ENCODE results near the gene ELFN2.
A peak's percentile ranks its signal among the peaks of the same experiment; 100 is the strongest.

Gene ELFN2

DNA sequence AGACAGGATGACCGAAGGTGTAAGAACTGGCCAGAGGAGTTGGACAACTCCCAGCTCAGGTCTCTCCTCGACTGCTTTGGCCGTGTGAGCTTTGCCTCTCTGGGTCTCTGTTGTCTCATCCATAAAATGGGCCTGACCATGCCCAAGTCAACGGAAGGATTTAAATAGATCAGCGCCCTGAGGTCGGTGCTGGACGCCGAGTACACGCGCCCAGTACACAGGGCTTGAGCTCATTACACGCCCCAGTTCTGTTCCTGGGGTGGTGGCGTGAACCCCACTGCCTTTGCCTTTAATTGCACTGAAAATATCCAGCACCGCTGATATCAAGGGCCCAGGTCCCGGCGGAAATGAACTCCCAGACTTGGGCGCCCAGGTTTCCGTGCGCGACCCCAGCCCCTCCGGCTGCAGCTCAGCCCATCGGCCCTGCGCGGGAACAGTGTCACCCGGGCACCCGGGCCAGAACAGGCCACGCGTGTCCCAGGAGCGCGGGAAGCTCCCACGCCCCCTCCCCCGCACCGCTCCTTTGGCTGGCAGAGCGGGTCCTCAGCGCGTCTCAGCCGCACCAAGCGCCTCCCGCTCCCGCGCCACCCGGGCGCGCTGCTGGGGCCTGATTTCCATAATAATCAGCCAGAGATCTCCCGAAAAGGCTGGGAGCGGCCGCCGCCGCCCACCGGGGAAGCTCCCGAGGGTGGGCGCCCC lies 102.8 kb downstream of the ELFN2 start:
- TF ChIP-seq FOXM1 (IDR thresholded peaks at IDR 0.05; ENCODE audit: borderline replicate concordance, low read depth) (no peak), YY1 (IDR thresholded peaks at IDR 0.05; ENCODE audit: low read depth) (no peak), ZBTB7A (IDR thresholded peaks at IDR 0.05; ENCODE audit: low read depth) (no peak)

DNA sequence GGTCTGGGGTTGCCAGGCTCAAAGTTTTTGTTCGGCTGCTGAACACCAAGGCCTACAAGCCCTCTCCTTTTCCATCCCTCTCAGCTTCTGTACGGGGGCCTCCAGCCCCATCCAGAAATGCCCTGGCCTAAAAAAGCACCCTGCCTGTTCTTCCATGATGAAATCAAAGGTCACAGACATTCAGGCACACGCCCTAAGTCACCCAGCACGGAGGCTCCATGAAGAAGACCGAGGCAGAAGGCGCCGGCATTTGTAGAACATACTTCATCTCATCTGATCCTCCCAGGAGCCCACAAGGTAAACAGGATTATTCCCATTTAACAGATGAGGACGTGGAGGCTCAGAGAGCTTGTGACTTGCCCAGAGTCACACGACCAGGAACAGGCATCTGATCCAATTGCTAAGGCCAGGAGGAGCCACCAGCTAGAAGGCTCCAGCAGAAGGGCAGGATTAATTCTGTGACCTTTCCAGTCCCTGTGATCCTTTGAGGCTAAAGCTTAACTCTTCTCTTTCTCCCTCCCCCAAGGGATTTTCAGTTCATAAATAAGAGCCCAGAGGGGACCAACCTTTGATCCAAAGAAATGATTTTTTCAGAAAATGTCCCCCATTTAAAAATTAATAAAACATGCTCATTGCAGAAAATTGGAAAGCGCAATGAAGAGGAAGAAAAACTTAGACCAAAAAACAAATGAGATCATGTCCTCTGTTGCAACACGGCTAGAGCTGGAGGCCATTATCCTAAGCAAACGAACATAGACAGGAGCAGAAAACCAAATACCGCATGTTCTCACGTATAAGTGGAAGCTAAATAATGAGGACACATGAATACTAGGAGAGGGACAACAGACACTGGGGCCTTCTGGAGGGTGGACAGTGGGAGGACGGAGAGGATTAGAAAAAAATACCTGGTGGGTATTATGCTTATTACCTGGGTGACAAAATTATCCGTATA lies 106.3 kb downstream of the ELFN2 start:
- TF ChIP-seq CEBPB (IDR thresholded peaks at IDR 0.05) (no peak), FOXM1 (IDR thresholded peaks at IDR 0.05; ENCODE audit: borderline replicate concordance, low read depth) (no peak), YY1 (IDR thresholded peaks at IDR 0.05; ENCODE audit: low read depth) (no peak), TAF1 (IDR thresholded peaks at IDR 0.05; ENCODE audit: low read depth) (no peak), RAD21 (IDR thresholded peaks at IDR 0.05; ENCODE audit: low read depth) (no peak), TCF12 (IDR thresholded peaks at IDR 0.05; ENCODE audit: low read depth) (no peak), NFIC (IDR thresholded peaks at IDR 0.05) (no peak), EGR1 (IDR thresholded peaks at IDR 0.05) (no peak), CREB1 (IDR thresholded peaks at IDR 0.05; ENCODE audit: low read depth) (no peak), TEAD4 (IDR thresholded peaks at IDR 0.05) (no peak), EP300 (IDR thresholded peaks at IDR 0.05; ENCODE audit: borderline replicate concordance) (no peak), ZBTB7A (IDR thresholded peaks at IDR 0.05; ENCODE audit: low read depth) (no peak)
- TF ChIP-seq, protein P1, sequence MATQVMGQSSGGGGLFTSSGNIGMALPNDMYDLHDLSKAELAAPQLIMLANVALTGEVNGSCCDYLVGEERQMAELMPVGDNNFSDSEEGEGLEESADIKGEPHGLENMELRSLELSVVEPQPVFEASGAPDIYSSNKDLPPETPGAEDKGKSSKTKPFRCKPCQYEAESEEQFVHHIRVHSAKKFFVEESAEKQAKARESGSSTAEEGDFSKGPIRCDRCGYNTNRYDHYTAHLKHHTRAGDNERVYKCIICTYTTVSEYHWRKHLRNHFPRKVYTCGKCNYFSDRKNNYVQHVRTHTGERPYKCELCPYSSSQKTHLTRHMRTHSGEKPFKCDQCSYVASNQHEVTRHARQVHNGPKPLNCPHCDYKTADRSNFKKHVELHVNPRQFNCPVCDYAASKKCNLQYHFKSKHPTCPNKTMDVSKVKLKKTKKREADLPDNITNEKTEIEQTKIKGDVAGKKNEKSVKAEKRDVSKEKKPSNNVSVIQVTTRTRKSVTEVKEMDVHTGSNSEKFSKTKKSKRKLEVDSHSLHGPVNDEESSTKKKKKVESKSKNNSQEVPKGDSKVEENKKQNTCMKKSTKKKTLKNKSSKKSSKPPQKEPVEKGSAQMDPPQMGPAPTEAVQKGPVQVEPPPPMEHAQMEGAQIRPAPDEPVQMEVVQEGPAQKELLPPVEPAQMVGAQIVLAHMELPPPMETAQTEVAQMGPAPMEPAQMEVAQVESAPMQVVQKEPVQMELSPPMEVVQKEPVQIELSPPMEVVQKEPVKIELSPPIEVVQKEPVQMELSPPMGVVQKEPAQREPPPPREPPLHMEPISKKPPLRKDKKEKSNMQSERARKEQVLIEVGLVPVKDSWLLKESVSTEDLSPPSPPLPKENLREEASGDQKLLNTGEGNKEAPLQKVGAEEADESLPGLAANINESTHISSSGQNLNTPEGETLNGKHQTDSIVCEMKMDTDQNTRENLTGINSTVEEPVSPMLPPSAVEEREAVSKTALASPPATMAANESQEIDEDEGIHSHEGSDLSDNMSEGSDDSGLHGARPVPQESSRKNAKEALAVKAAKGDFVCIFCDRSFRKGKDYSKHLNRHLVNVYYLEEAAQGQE (IDR thresholded peaks at IDR 0.05; ENCODE audit: low read depth): no peak
- TF ChIP-seq, protein P2, sequence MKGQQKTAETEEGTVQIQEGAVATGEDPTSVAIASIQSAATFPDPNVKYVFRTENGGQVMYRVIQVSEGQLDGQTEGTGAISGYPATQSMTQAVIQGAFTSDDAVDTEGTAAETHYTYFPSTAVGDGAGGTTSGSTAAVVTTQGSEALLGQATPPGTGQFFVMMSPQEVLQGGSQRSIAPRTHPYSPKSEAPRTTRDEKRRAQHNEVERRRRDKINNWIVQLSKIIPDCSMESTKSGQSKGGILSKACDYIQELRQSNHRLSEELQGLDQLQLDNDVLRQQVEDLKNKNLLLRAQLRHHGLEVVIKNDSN (IDR thresholded peaks at IDR 0.05): no peak
- TF ChIP-seq, protein P3, sequence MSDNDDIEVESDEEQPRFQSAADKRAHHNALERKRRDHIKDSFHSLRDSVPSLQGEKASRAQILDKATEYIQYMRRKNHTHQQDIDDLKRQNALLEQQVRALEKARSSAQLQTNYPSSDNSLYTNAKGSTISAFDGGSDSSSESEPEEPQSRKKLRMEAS (IDR thresholded peaks at IDR 0.05): no peak

DNA sequence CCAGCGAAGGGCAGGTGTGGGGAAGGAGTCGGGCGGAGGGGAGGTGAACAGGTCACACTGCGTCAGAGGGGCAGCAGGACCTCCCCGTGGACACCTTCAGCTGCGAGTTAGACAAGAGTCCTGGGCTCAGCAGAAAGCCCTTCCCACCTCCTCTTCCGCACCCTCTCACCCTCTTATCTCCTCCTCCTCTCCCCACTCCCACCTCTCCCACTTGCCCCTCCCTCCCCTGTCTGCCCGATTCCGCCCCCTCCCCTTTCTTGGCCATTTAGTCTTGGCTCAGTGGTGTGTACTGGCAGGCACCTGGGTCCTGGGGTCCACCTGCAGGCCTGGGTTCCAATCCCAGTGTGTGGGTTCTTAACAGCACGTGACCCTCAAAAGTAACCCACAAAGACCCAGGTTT lies 107.8 kb downstream of the ELFN2 start:
- TF ChIP-seq EGR1 (IDR thresholded peaks at IDR 0.05): no peak
- no peak for TF ChIP-seq EP300 (IDR thresholded peaks at IDR 0.05; ENCODE audit: borderline replicate concordance)
- TF ChIP-seq, protein P1 (IDR thresholded peaks at IDR 0.05; ENCODE audit: low read depth): no peak
- TF ChIP-seq RAD21 (IDR thresholded peaks at IDR 0.05; ENCODE audit: low read depth): no peak
- TF ChIP-seq FOXM1 (IDR thresholded peaks at IDR 0.05; ENCODE audit: borderline replicate concordance, low read depth): no peak
- TF ChIP-seq CEBPB (IDR thresholded peaks at IDR 0.05): no peak
- TF ChIP-seq, protein P2 (IDR thresholded peaks at IDR 0.05): no peak
- no peak for TF ChIP-seq TAF1 (IDR thresholded peaks at IDR 0.05; ENCODE audit: low read depth)
- TF ChIP-seq, protein P3 (IDR thresholded peaks at IDR 0.05): no peak
- no peak for TF ChIP-seq ZBTB7A (IDR thresholded peaks at IDR 0.05; ENCODE audit: low read depth)
- no peak for TF ChIP-seq TEAD4 (IDR thresholded peaks at IDR 0.05)
- no peak for TF ChIP-seq YY1 (IDR thresholded peaks at IDR 0.05; ENCODE audit: low read depth)
- TF ChIP-seq CREB1 (IDR thresholded peaks at IDR 0.05; ENCODE audit: low read depth): no peak
- TF ChIP-seq NFIC (IDR thresholded peaks at IDR 0.05): no peak
- no peak for TF ChIP-seq TCF12 (IDR thresholded peaks at IDR 0.05; ENCODE audit: low read depth)

DNA sequence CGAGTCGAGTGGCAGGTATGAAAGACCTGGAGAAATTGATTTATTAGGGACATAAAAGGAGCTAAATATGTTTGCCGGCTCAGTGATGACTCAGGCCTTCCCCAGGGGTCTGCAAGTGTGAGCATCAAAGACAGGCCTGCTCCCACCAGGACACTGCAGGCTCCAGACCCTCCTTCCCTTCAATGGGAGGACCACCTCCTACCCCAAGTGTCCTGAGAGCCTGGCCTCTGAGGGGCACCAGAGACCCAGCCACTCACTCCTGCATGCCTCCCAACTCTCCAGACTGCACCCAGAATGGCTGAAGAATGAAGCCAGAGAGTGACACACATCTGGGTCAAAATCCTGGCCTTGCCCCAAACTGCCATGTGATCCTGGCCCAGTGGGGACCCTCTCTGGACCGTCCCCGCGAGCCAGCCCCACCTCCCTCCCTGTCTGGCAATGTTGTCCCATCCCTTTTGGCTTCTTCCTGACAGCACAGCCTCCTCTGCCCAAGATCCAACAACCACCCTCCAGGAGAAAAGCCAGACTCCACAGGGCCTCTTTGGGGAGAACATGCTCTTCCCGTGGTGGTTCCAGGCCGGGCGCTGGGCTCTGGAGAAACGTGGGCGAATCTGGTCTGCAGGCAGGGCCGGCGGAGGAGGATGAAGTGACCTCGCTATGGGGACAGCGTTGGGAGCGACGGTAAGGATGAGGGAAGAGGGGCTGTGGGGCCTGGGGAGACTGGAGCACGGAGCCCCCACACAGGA lies 108.7 kb downstream of the ELFN2 start:
- TF ChIP-seq, protein P2 (IDR thresholded peaks at IDR 0.05): no peak
- peak; percentile 53 for TF ChIP-seq RAD21 (IDR thresholded peaks at IDR 0.05; ENCODE audit: low read depth)
- no peak for TF ChIP-seq NFIC (IDR thresholded peaks at IDR 0.05)

All from Ishikawa (cell line).